Activated CD4-positive, alpha-beta T cell treated with anti-CD3 and anti-CD28 coated beads for 36 hours (primary cell): Measurements from ENCODE around the gene C12orf54. TPM values are rescaled to one million over a fixed set of nuclear protein-coding genes. Genes with fewer than 3 reads are reported as not detected.
A peak's percentile ranks its signal among the peaks of the same experiment; 100 is the strongest.
"Not testable (repeated sequence)": the region's sequence is repeated elsewhere in the genome, so short reads cannot be mapped to it uniquely, and the experiment has no call there.

Source experiments
- ATAC-seq: fragments of 200-7000 bp; cut with Tn5 transposase; one replicate; pipeline ENCODE4 v1.10.0; 2021; ENCODE audit warnings: mild to moderate bottlenecking, moderate library complexity
- CTCF ChIA-PET: fragments of 350-600 bp; sonication (Branson Sonifier 250); formaldehyde crosslinking; loops from one replicate; lab custom pipeline; 2021; ENCODE audit warnings: antibody characterized with exemption; lab: Charles Lee
- POLR2A ChIA-PET: fragments of 350-600 bp; sonication (Branson Sonifier 250); formaldehyde crosslinking; loops from one replicate; lab custom pipeline; 2021; ENCODE audit warnings: antibody characterized with exemption, inconsistent platforms; lab: Charles Lee
- DNase-seq: peaks from one replicate; pipeline ENCODE4 v3.0.0-alpha.2; 2020
- H3K27ac Mint-ChIP-seq: one replicate; pipeline ENCODE4 v1.8.0; 2021; ENCODE audit warnings: mixed read lengths
- H3K27me3 Mint-ChIP-seq: one replicate; pipeline ENCODE4 v1.8.0; 2021; ENCODE audit warnings: mixed read lengths
- H3K36me3 Mint-ChIP-seq: one replicate; pipeline ENCODE4 v1.8.0; 2021; ENCODE audit warnings: low read depth, mixed read lengths
- H3K4me1 Mint-ChIP-seq: one replicate; pipeline ENCODE4 v1.8.0; 2021; ENCODE audit warnings: mixed read lengths
- H3K4me3 Mint-ChIP-seq: one replicate; pipeline ENCODE4 v1.8.0; 2021; ENCODE audit warnings: mild to moderate bottlenecking, moderate library complexity, mixed read lengths
- H3K9me3 Mint-ChIP-seq: one replicate; pipeline ENCODE4 v1.8.0; 2021; ENCODE audit warnings: low read depth, mixed read lengths
- intact Hi-C, 2 experiments: fragments of 100-400 bp; cut with DNase I in 1 of 2; cut with micrococcal nuclease in 1 of 2; formaldehyde crosslinking; loops; one replicate each; pipeline versions ENCODE4 v1.14.2 to v1.15.1; 2022 to 2024; cut with DNase I, micrococcal nuclease
- total RNA-seq, 2 experiments: library from RNA; stranded (reverse); gene quantifications; one replicate each; pipeline ENCODE4 v1.2.3, GENCODE V29; 2021

The C12orf54 gene
- total RNA-seq, 2 experiments from 2014 or later, result not detected

DNA sequence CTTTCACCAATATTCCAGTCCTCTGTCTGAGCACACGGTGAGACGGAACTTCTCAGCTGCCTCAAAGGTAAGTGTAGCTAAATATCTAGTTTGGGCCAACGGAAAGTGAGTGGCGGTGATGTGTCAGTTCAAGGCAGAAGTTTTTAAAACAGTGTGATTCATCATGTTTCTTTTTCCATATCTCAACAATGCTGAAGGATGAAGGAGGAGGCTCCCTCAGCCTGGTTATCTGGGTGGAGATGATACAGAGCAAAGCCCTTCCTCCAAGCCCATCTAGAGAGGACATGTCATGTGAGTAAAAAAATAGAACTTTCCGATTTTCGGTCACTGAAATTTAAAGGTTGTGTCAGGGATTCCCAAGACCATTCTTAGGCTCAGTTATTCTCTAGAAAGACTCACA lies 23.0 kb upstream of the C12orf54 start:
- ChIA-PET POLR2A (no interaction called here), CTCF (no interaction called here)
- Mint-ChIP-seq H3K9me3 (peaks cover 2% of the 10 kb centered on the region), H3K4me3 (no peak overlapping the region), H3K36me3 (no peaks in the 10 kb centered on the region), H3K4me1 (no peaks in the 10 kb centered on the region), H3K27me3 (peaks cover 13% of the 10 kb centered on the region), H3K27ac (no peak overlapping the region)
- intact Hi-C loops, result loop anchor here in 1 of 2 experiments (10.0 kb wide), 1 partner anchor 174 kb away; no protein-coding TSS in a partner anchor
- DNase-seq, result no peak
- no peak for ATAC-seq

DNA sequence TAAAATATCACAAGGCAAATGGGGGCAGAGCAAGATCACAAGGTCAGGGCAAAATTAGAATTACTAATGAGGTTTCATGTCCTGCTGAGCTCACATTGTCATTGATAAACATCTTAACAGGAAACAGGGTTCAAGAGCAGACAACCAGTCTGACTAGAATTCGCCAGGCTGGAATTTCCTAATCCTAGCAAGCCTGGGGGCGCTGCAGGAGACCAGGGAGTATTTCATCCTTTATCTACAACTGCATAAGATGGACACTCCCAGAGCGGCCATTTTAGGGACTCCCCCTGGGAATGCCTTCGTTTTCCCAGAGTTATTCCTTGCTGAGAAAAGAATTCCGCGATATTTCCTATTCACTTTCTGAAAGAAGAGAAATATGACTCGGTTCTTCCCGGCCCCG lies 13.3 kb upstream of the C12orf54 start:
- CTCF ChIA-PET, DNase-seq, H3K4me1 Mint-ChIP-seq, ATAC-seq, intact Hi-C loops, POLR2A ChIA-PET, H3K36me3 Mint-ChIP-seq, H3K4me3 Mint-ChIP-seq, H3K27ac Mint-ChIP-seq: not testable (repeated sequence)
- Mint-ChIP-seq H3K27me3 (peaks cover 21% of the 10 kb centered on the region), H3K9me3 (peaks cover 36% of the 10 kb centered on the region)

DNA sequence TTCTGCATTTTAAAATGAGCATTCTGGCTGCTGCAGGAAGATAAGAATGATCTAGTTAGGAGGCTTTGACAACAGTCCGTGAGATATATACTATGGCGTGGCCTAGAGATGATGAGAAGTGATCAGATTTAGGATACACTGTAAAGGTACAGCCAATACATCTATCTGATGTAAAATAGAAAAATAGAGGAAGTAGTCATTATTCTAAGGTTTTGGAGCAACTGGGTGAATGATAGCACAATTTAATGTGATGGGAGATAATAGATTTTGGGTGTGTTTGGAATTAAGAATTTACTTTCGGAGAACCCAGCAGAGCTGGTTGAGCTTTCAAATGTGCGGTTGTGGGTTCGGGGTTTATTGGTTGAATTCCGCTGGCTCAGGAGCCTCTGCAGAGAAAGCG lies 10.0 kb upstream of the C12orf54 start, which contains the start of gene ANP32D:
ANP32D (plus strand) TSS at position 301 of the 400 bp plus-strand sequence. CDS start 106 bp downstream, outside the sequence.
- ATAC-seq (no peak), DNase-seq (no peak)
- Mint-ChIP-seq H3K4me1 (no peaks in the 10 kb centered on the region), H3K27me3 (peaks cover 22% of the 10 kb centered on the region), H3K36me3 (peaks cover 7% of the 10 kb centered on the region), H3K9me3 (peaks cover 36% of the 10 kb centered on the region), H3K4me3 (no peak within 1 kb of the TSS), H3K27ac (no peak within 1 kb of the TSS)
- intact Hi-C loops, result no loop called here
- ChIA-PET POLR2A (no interaction called here), CTCF (no interaction called here)

DNA sequence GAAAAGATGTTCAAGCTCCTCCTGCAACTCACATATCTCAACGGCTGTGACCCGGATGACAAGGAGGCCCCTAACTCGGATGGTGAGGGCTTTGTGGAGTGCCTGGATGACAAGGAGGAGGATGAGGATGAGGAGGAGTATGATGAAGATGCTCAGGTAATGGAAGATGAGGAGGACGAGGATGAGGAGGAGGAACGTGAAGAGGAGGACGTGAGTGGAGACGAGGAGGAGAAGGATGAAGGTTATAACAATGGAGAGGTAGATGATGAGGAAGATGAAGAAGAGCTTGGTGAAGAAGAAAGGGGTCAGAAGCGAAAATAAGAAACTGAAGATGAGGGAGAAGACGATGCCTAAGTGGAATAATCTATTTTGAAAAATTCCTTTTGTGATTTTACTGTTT lies 9.2 kb upstream of the C12orf54 start:
- H3K4me1 Mint-ChIP-seq, result no peaks in the 10 kb centered on the region
- no peak for DNase-seq
- POLR2A ChIA-PET, result no interaction called here
- intact Hi-C loops, result no loop called here
- no peak for ATAC-seq
- CTCF ChIA-PET, result no interaction called here
- H3K36me3 Mint-ChIP-seq, result peaks cover 7% of the 10 kb centered on the region
- H3K4me3 Mint-ChIP-seq, result no peak overlapping the region
- no peak overlapping the region for H3K27ac Mint-ChIP-seq
- H3K9me3 Mint-ChIP-seq, result peaks cover 34% of the 10 kb centered on the region
- peaks cover 22% of the 10 kb centered on the region for H3K27me3 Mint-ChIP-seq

DNA sequence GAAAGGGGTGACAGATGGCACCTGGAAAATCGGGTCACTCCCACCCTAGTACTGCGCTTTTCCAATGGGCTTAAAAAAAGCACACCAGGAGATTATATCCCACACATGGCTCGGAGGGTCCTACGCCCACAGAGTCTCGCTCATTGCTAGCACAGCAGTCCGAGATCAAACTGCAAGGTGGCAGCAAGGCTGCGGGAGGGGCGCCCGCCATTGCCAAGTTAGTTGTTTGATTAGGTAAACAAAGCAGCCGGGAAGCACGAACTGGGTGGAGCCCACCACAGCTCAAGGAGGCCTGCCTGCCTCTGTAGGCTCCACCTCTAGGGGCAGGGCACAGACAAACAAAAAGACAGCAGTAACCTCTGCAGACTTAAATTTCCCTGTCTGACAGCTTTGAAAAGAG lies 7.8 kb upstream of the C12orf54 start:
- intact Hi-C loops, ATAC-seq, DNase-seq, CTCF ChIA-PET, POLR2A ChIA-PET, H3K27ac Mint-ChIP-seq, H3K4me1 Mint-ChIP-seq, H3K36me3 Mint-ChIP-seq, H3K4me3 Mint-ChIP-seq: not testable (repeated sequence)
- H3K27me3 Mint-ChIP-seq, result peaks cover 22% of the 10 kb centered on the region
- H3K9me3 Mint-ChIP-seq, result peaks cover 27% of the 10 kb centered on the region

DNA sequence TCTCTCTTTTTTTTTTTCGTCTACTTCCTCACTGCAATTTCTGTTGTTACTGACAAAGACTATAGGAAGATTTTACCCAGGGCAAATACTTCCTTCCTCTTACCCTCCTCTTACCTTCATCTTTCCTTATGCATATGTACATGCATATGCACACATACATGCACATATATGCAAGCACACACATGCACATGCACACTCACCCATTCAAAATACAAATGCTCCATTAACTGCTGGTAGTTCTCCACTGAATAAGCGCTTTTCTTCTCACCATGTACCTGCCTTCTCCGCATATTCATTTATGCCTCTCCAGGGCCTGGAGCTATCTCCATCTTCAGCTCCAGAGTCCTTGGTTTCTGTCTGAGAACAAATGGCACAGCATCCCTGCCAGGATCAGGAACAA lies 632 bp downstream of the C12orf54 start:
- DNase-seq, result no peak
- Mint-ChIP-seq H3K27ac (no peak overlapping the region), H3K4me3 (no peak overlapping the region), H3K4me1 (no peaks in the 10 kb centered on the region), H3K27me3 (no peaks in the 10 kb centered on the region), H3K36me3 (no peaks in the 10 kb centered on the region), H3K9me3 (peaks cover 6% of the 10 kb centered on the region)
- ATAC-seq, result no peak
- ChIA-PET POLR2A (no interaction called here), CTCF (no interaction called here)
- intact Hi-C loops, result no loop called here

DNA sequence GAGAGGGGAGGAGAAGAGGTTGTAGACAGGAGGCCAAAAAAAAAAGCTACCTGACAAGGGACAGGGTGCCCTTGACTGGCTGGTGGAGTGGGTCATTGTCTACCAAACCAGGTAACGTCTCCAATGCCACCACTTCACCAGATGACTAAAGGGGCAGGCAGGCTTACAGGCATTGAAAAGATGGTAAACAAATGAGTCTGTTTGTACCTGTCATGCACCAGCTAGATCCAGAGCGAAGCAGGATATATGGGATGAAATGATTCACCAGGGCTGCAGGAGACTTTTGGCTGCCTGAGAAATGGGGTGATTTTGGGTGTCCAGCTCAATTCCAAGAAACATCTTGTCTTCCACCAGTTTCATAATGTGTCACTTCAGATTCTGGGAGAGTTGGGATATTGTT lies 4.0 kb downstream of the C12orf54 start:
- DNase-seq (no peak), ATAC-seq (no peak)
- no peaks in the 10 kb centered on the region for H3K9me3 Mint-ChIP-seq
- no peaks in the 10 kb centered on the region for H3K4me1 Mint-ChIP-seq
- ChIA-PET CTCF (no interaction called here), POLR2A (no interaction called here)
- intact Hi-C loops, result no loop called here
- no peak overlapping the region for H3K27ac Mint-ChIP-seq
- no peaks in the 10 kb centered on the region for H3K36me3 Mint-ChIP-seq
- no peaks in the 10 kb centered on the region for H3K27me3 Mint-ChIP-seq
- no peak overlapping the region for H3K4me3 Mint-ChIP-seq

DNA sequence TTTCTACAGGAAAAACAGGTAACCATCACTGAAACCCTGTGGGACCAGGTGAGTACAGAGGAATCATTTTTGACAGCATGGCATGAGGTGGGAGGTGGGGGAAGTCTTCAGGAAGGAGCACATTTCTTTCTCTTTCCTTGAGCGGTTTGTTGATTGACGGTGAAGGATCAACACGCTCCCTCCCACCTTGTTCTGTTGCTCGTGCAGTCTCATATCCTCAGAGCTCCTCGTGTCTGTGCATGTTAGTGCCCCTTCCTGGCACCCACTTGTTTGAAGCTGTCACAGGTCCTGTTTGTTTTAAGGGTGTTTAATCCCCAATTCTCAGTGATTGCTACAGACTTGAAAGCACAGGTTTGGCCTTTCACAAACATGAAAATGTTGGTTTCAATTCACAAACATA lies 4.4 kb downstream of the C12orf54 start:
- H3K27ac Mint-ChIP-seq, result no peak overlapping the region
- ChIA-PET POLR2A (no interaction called here), CTCF (no interaction called here)
- intact Hi-C loops, result no loop called here
- H3K4me3 Mint-ChIP-seq, result no peak overlapping the region
- no peaks in the 10 kb centered on the region for H3K27me3 Mint-ChIP-seq
- H3K9me3 Mint-ChIP-seq, result no peaks in the 10 kb centered on the region
- H3K36me3 Mint-ChIP-seq, result no peaks in the 10 kb centered on the region
- ATAC-seq (no peak), DNase-seq (no peak)
- H3K4me1 Mint-ChIP-seq, result no peaks in the 10 kb centered on the region

DNA sequence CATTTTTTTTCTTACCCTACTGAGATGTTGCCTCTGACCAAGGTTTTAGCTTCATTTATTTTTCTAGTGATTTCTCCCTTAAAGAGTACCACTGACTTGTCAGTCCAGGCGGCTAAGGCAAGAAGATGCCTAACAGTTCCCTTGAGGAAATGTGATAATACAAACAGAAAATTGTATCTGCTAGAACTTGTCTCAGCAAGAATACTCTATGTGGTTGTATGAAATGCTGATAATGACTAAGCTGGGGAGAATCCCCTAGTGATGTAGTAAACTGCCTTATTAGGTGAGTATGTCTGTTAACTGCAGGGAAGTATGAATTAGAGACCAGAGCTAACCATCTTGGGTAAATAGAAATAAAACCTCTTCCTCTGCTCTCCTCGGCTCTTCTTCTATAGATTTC lies 6.7 kb downstream of the C12orf54 start:
- Mint-ChIP-seq H3K9me3 (no peaks in the 10 kb centered on the region), H3K27ac (no peak overlapping the region), H3K4me1 (no peaks in the 10 kb centered on the region), H3K27me3 (peaks cover 2% of the 10 kb centered on the region), H3K4me3 (no peak overlapping the region), H3K36me3 (no peaks in the 10 kb centered on the region)
- ChIA-PET CTCF (no interaction called here), POLR2A (no interaction called here)
- DNase-seq (no peak), ATAC-seq (peak; percentile 90)
- intact Hi-C loops, result no loop called here

DNA sequence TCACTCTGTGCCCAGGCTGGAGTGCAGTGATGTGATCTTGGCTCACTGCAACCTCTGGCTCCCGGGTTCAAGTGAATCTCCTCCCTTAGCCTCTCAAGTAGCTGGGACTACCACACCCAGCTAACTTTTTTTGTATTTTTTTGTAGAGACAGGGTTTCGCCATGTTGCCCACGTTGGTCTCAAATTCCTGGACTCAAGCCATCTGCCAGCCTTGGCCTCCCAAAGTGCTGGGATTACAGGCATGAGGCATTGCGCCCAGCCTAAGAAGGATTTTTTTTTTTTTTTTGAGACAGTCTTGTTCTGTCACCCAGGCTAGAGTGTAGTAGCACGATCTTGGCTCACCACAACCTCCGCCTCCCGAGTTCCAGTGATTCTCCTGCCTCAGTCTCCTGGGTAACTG lies 7.2 kb downstream of the C12orf54 start:
- H3K36me3 Mint-ChIP-seq, intact Hi-C loops, CTCF ChIA-PET: not testable (repeated sequence)

DNA sequence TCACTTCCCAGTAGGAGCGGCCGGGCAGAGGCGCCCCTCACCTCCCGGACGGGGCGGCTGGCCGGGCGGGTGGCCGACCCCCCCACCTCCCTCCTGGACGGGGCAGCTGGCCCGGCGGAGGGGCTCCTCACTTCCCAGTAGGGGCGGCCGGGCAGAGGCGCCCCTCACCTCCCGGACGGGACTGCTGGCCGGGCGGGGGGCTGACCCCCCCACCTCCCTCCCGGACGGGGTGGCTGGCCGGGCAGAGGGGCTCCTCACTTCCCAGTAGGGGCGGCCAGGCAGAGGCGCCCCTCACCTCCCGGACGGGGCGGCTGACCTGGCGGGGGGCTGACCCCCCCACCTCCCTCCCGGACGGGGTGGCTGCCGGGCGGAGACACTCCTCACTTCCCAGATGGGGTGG lies 18.0 kb downstream of the C12orf54 start:
- intact Hi-C loops, H3K9me3 Mint-ChIP-seq, H3K27ac Mint-ChIP-seq, ATAC-seq, DNase-seq, CTCF ChIA-PET, H3K4me3 Mint-ChIP-seq, POLR2A ChIA-PET, H3K36me3 Mint-ChIP-seq, H3K4me1 Mint-ChIP-seq, H3K27me3 Mint-ChIP-seq: not testable (repeated sequence)

More for the DNA sequence above, 7.2 kb downstream of the C12orf54 start:
- H3K27me3 Mint-ChIP-seq, H3K4me3 Mint-ChIP-seq, POLR2A ChIA-PET, ATAC-seq, DNase-seq, H3K27ac Mint-ChIP-seq, H3K9me3 Mint-ChIP-seq, H3K4me1 Mint-ChIP-seq: not testable (repeated sequence)

DNA sequence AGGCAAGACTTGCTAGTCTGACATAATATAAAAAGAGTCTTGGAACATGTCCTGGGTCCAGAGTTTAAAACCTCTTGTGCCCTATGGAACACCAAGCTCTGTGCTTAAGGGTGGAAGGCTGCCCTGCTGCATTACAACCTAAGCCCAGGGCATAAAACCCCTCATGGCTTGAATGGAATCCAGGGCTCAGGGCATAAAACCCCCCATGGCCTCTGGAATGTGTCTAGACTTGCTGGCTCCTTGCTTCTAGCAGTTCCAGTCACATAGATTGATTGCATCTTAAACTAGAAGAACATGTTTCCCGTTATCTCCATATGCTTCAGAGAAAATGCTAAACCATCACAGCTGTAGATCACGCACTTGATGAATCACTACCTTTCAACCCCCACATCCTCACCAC lies 24.5 kb downstream of the C12orf54 start:
- H3K9me3 Mint-ChIP-seq, ATAC-seq, H3K4me1 Mint-ChIP-seq, CTCF ChIA-PET, H3K36me3 Mint-ChIP-seq, POLR2A ChIA-PET, intact Hi-C loops, H3K27me3 Mint-ChIP-seq, DNase-seq, H3K27ac Mint-ChIP-seq, H3K4me3 Mint-ChIP-seq: not testable (repeated sequence)

DNA sequence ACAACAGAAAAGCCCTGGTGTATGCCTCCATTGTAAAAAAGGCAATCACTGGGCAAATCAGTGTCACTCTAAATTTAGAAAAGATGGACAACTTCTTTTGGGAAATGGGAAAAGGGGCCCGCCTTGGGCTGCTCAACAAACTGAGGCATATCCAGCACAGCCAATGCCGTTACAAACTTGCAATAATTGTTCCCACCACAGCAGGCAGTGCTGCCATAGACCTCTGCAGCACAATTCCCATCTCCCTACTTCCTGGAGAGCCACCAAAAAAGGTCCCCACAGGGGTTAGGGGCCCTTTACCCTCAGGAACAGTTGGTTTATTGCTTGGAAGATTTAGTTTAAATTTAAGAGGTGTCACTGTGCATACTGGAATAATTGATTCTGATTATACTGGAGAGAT lies 26.7 kb downstream of the C12orf54 start:
- H3K27me3 Mint-ChIP-seq, result peaks cover 6% of the 10 kb centered on the region
- ChIA-PET POLR2A (no interaction called here), CTCF (no interaction called here)
- DNase-seq (no peak), ATAC-seq (no peak)
- peaks cover 2% of the 10 kb centered on the region for H3K36me3 Mint-ChIP-seq
- no peak overlapping the region for H3K4me3 Mint-ChIP-seq
- peaks cover 10% of the 10 kb centered on the region for H3K9me3 Mint-ChIP-seq
- peaks cover 13% of the 10 kb centered on the region for H3K4me1 Mint-ChIP-seq
- intact Hi-C loops, result no loop called here
- no peak overlapping the region for H3K27ac Mint-ChIP-seq
